Measurements from ENCODE around the gene POLR3B. TPM values are rescaled to one million over a fixed set of nuclear protein-coding genes. Genes with fewer than 3 reads are reported as not detected.

Gene POLR3B
- total RNA-seq, 2 experiments from 2014 or later: 14.7 to 17.6 TPM

- H3K36me3 ChIP-seq (ENCODE audit: insufficient read depth, low read length): peaks cover 25% of the 10 kb centered on the region
- no peak for DNase-seq (ENCODE audit: low spot score)
- intact Hi-C loops (cut with micrococcal nuclease; ENCODE audit: unreplicated experiment): no loop called here
- H3K9me2 ChIP-seq (ENCODE audit: insufficient read depth, low read length): no peaks in the 10 kb centered on the region
- peaks cover 36% of the 10 kb centered on the region for H3K79me2 ChIP-seq (ENCODE audit: insufficient read depth, low read depth, low read length)
- ChIA-PET POLR2A (interaction anchor here (0.6 to 0.7 kb wide), 2 partner anchors 67 to 312 kb away, joined by 3 to 5 read pairs; no protein-coding TSS in a partner anchor), CTCF (ENCODE audit: unreplicated experiment) (no interaction called here)
- no peak overlapping the region for H3K27ac ChIP-seq (ENCODE audit: low read depth, low read length, poor library complexity, severe bottlenecking)
- H2AFZ ChIP-seq (ENCODE audit: low read length): no peak overlapping the region
- TF ChIP-seq EZH2phosphoT487 (IDR thresholded peaks at IDR 0.05; ENCODE audit: borderline replicate concordance, low read depth, low read length) (no peak), CTCF (conservative IDR thresholded peaks at IDR 0.05; ENCODE audit: low read length) (no peak)
- no peak overlapping the region for H3K4me2 ChIP-seq (ENCODE audit: low read length)
- H3K4me1 ChIP-seq (ENCODE audit: insufficient read depth, low read length, poor library complexity, severe bottlenecking): peaks cover 12% of the 10 kb centered on the region
- H3K9me3 ChIP-seq (ENCODE audit: low read length): no peaks in the 10 kb centered on the region
- H4K20me1 ChIP-seq (ENCODE audit: insufficient read depth, low read length): no peaks in the 10 kb centered on the region
- H3K4me3 ChIP-seq (ENCODE audit: low read depth, low read length, poor library complexity, severe bottlenecking): no peak overlapping the region
- BruUV-seq (replicated peaks): no TSS peak
Measured at GRCh38 chr12:106360400-106360994, 2.9 kb downstream of the POLR3B start.

- no peak overlapping the region for H3K27ac ChIP-seq (ENCODE audit: low read depth, low read length, poor library complexity, severe bottlenecking)
- BruUV-seq (replicated peaks): no TSS peak
- DNase-seq (ENCODE audit: low spot score): no peak
- peaks cover 8% of the 10 kb centered on the region for H3K4me1 ChIP-seq (ENCODE audit: insufficient read depth, low read length, poor library complexity, severe bottlenecking)
- H3K36me3 ChIP-seq (ENCODE audit: insufficient read depth, low read length): peaks cover 46% of the 10 kb centered on the region
- intact Hi-C loops (cut with micrococcal nuclease; ENCODE audit: unreplicated experiment): no loop called here
- H3K4me2 ChIP-seq (ENCODE audit: low read length): no peak overlapping the region
- H3K79me2 ChIP-seq (ENCODE audit: insufficient read depth, low read depth, low read length): peaks cover 36% of the 10 kb centered on the region
- no peaks in the 10 kb centered on the region for H3K9me3 ChIP-seq (ENCODE audit: low read length)
- no peak overlapping the region for H2AFZ ChIP-seq (ENCODE audit: low read length)
- H4K20me1 ChIP-seq (ENCODE audit: insufficient read depth, low read length): no peaks in the 10 kb centered on the region
- POLR2A ChIA-PET: no interaction called here
- H3K9me2 ChIP-seq (ENCODE audit: insufficient read depth, low read length): no peaks in the 10 kb centered on the region
- CTCF ChIA-PET (ENCODE audit: unreplicated experiment): no interaction called here
- no peak for TF ChIP-seq CTCF (conservative IDR thresholded peaks at IDR 0.05; ENCODE audit: low read length)
- TF ChIP-seq EZH2phosphoT487 (IDR thresholded peaks at IDR 0.05; ENCODE audit: borderline replicate concordance, low read depth, low read length): no peak
- no peak overlapping the region for H3K4me3 ChIP-seq (ENCODE audit: low read depth, low read length, poor library complexity, severe bottlenecking)
Measured at GRCh38 chr12:106362971-106363370, 5.4 kb downstream of the POLR3B start.

GRCh38 chr12:106364261-106364660 lies 6.7 kb downstream of the POLR3B start:
- H4K20me1 ChIP-seq (ENCODE audit: insufficient read depth, low read length): no peaks in the 10 kb centered on the region
- CTCF ChIA-PET (ENCODE audit: unreplicated experiment): no interaction called here

More at GRCh38 chr12:106364261-106364660, 6.7 kb downstream of the POLR3B start:
- H3K4me1 ChIP-seq (ENCODE audit: insufficient read depth, low read length, poor library complexity, severe bottlenecking): peaks cover under 1% of the 10 kb centered on the region
- peaks cover 58% of the 10 kb centered on the region for H3K36me3 ChIP-seq (ENCODE audit: insufficient read depth, low read length)
- TF ChIP-seq CTCF (conservative IDR thresholded peaks at IDR 0.05; ENCODE audit: low read length) (no peak), EZH2phosphoT487 (IDR thresholded peaks at IDR 0.05; ENCODE audit: borderline replicate concordance, low read depth, low read length) (no peak)
- no TSS peak for BruUV-seq (replicated peaks)
- peaks cover 24% of the 10 kb centered on the region; the same call in 1 of the 2 replicates for H3K79me2 ChIP-seq (ENCODE audit: insufficient read depth, low read depth, low read length)
- H3K4me2 ChIP-seq (ENCODE audit: low read length): no peak overlapping the region
- H3K4me3 ChIP-seq (ENCODE audit: low read depth, low read length, poor library complexity, severe bottlenecking): no peak overlapping the region
- intact Hi-C loops (cut with micrococcal nuclease; ENCODE audit: unreplicated experiment): no loop called here
- H3K9me3 ChIP-seq (ENCODE audit: low read length): no peaks in the 10 kb centered on the region
- H3K9me2 ChIP-seq (ENCODE audit: insufficient read depth, low read length): no peaks in the 10 kb centered on the region
- POLR2A ChIA-PET: interaction anchor here (0.5 to 0.6 kb wide), 2 partner anchors 16 to 183 kb away, joined by 3 to 4 read pairs; no protein-coding TSS in a partner anchor
- H2AFZ ChIP-seq (ENCODE audit: low read length): no peak overlapping the region
- no peak overlapping the region for H3K27ac ChIP-seq (ENCODE audit: low read depth, low read length, poor library complexity, severe bottlenecking)
- DNase-seq (ENCODE audit: low spot score): no peak

All from OCI-LY7 (cell line).